ENCODE measurements around the gene UBE2I. TPM values are rescaled to one million over a fixed set of nuclear protein-coding genes. Genes with fewer than 3 reads are reported as not detected.
"Not testable (repeated sequence)": the region's sequence is repeated elsewhere in the genome, so short reads cannot be mapped to it uniquely, and the experiment has no call there.

The UBE2I gene
- total and polyA plus RNA-seq, 4 donors: 19.4 to 23.9 (median 22.5) TPM

DNA sequence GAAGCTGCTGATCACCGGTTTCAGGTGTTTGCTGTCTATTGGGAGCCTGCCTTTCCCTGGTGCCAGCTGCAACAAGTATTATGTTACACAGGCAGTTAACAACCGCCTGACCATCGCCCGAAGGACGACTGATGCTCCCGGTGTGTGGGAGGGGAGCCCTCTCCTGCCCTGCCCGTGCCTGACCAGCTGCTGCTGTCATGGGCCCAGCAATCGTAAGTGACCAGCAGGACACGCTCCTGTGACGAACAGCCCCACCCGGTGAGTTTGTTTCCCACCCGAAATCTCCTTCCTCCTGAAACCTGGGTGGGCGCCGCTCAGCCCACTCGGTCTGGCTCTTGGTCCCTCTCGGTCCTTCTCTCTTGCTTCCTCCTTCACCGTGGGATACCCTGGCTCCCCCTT is 17.9 kb upstream of the UBE2I start:
- Histone ChIP-seq H3K4me3 (ENCODE audit: low read depth in 1 of 3, low read length in 3 of 3) (no peak overlapping the region), H3K9me3 (ENCODE audit: control insufficient read depth in 4 of 4, low read length in 3 of 4) (no peaks in the 10 kb centered on the region), H3K36me3 (ENCODE audit: control insufficient read depth in 4 of 4, insufficient read depth in 3 of 4, low read depth in 1 of 4, low read length in 3 of 4) (no peaks in the 10 kb centered on the region), H3K9ac (ENCODE audit: low read depth in 1 of 2, low read length in 2 of 2) (no peak overlapping the region), H3K27ac (ENCODE audit: low read depth in 1 of 2, low read length in 2 of 2) (peak overlapping the region; percentile 61 to 64), H3K4me1 (ENCODE audit: control insufficient read depth in 4 of 4, insufficient read depth in 4 of 4, low read length in 3 of 4) (peaks cover 9 to 25% (median 15%) of the 10 kb centered on the region in 4 donors), H3K27me3 (ENCODE audit: control insufficient read depth in 4 of 4, insufficient read depth in 4 of 4, low read length in 3 of 4) (no peaks in the 10 kb centered on the region)
- no peak for DNase-seq (ENCODE audit: low spot score)
- TF ChIP-seq, protein P1, sequence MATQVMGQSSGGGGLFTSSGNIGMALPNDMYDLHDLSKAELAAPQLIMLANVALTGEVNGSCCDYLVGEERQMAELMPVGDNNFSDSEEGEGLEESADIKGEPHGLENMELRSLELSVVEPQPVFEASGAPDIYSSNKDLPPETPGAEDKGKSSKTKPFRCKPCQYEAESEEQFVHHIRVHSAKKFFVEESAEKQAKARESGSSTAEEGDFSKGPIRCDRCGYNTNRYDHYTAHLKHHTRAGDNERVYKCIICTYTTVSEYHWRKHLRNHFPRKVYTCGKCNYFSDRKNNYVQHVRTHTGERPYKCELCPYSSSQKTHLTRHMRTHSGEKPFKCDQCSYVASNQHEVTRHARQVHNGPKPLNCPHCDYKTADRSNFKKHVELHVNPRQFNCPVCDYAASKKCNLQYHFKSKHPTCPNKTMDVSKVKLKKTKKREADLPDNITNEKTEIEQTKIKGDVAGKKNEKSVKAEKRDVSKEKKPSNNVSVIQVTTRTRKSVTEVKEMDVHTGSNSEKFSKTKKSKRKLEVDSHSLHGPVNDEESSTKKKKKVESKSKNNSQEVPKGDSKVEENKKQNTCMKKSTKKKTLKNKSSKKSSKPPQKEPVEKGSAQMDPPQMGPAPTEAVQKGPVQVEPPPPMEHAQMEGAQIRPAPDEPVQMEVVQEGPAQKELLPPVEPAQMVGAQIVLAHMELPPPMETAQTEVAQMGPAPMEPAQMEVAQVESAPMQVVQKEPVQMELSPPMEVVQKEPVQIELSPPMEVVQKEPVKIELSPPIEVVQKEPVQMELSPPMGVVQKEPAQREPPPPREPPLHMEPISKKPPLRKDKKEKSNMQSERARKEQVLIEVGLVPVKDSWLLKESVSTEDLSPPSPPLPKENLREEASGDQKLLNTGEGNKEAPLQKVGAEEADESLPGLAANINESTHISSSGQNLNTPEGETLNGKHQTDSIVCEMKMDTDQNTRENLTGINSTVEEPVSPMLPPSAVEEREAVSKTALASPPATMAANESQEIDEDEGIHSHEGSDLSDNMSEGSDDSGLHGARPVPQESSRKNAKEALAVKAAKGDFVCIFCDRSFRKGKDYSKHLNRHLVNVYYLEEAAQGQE (IDR thresholded peaks at IDR 0.05): no peak
- peak in 1 of 2 donors; percentile 22 for TF ChIP-seq RXRA (IDR thresholded peaks at IDR 0.05)
- WGBS: 46% methylated on average over 17 of the region's 17 CpGs

- H3K4me3 ChIP-seq (ENCODE audit: low read depth in 1 of 3, low read length in 3 of 3); H3K36me3 ChIP-seq (ENCODE audit: control insufficient read depth in 4 of 4, insufficient read depth in 3 of 4, low read depth in 1 of 4, low read length in 3 of 4); H3K9ac ChIP-seq (ENCODE audit: low read depth in 1 of 2, low read length in 2 of 2); DNase-seq (ENCODE audit: low spot score); H3K9me3 ChIP-seq (ENCODE audit: control insufficient read depth in 4 of 4, low read length in 3 of 4); H3K27me3 ChIP-seq (ENCODE audit: control insufficient read depth in 4 of 4, insufficient read depth in 4 of 4, low read length in 3 of 4): not testable (repeated sequence)
- Histone ChIP-seq H3K27ac (ENCODE audit: low read depth in 1 of 2, low read length in 2 of 2) (peak overlapping the region in 1 of 2 donors; percentile 61), H3K4me1 (ENCODE audit: control insufficient read depth in 4 of 4, insufficient read depth in 4 of 4, low read length in 3 of 4) (peaks cover 9 to 30% (median 16%) of the 10 kb centered on the region in 4 donors)
- 84% methylated on average over 6 of the region's 6 CpGs for WGBS
Measured at GRCh38 chr16:1292208-1292607, 17.2 kb upstream of the UBE2I start.

DNA sequence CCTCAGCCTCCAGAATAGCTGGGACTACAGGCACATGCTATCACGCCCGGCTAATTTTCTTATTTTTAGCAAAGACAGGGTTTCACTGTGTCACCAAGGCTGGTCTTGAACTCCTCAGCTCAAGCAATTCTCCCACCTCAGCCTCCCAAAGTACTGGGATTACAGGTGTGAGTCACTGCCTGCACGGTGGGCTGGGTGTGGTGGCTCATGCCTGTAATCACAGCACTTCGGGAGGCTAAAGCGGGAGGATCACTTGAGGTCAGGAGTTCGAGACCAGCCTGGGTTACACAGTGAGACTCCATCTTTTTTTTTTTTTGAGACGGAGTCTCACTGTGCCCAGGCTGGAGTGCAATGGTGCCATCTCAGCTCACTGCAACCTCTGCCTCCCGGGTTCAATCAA is 16.6 kb upstream of the UBE2I start:
- H3K4me3 ChIP-seq (ENCODE audit: low read depth in 1 of 3, low read length in 3 of 3); DNase-seq (ENCODE audit: low spot score); H3K36me3 ChIP-seq (ENCODE audit: control insufficient read depth in 4 of 4, insufficient read depth in 3 of 4, low read depth in 1 of 4, low read length in 3 of 4); H3K9ac ChIP-seq (ENCODE audit: low read depth in 1 of 2, low read length in 2 of 2); H3K27me3 ChIP-seq (ENCODE audit: control insufficient read depth in 4 of 4, insufficient read depth in 4 of 4, low read length in 3 of 4); H3K9me3 ChIP-seq (ENCODE audit: control insufficient read depth in 4 of 4, low read length in 3 of 4); H3K27ac ChIP-seq (ENCODE audit: low read depth in 1 of 2, low read length in 2 of 2): not testable (repeated sequence)
- peaks cover 9 to 33% (median 18%) of the 10 kb centered on the region in 4 donors for H3K4me1 ChIP-seq (ENCODE audit: control insufficient read depth in 4 of 4, insufficient read depth in 4 of 4, low read length in 3 of 4)
- 90% methylated on average over 8 of the region's 8 CpGs for WGBS

DNA sequence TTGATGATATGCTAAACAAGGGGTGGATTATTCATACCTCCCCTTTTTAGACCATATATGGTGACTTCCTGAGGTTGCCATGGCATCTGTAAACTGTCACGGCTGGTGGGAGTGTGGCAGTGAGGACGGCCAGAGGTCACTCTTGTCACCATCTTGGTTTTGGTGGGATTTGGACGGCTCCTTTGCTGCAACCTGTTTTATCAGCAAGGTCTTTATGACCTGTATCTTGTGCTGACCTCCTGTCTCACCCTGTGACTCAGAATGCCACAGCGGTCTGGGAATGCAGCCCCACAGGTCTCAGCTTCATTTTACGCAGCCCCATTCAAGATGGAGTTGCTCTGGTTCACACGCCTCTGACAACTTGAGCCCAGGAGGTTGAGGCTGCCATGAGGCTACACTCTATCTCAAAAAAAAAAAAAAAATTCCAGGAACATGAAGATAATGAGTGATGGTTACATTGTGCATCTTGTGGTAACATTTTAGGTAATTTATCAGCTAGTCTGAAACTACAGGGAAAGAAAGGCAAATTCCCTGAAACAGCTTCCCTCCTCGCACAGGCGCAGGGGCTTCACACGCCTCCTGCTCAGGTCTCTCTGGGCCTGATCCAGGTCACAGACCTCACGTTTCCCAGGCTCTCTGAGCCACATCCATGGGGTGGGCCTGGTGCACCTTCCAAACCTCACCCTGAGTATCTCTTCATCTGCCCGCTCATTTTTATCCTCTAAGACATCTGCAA is 15.3 kb upstream of the UBE2I start:
- no peaks in the 10 kb centered on the region for H3K27me3 ChIP-seq (ENCODE audit: control insufficient read depth in 4 of 4, insufficient read depth in 4 of 4, low read length in 3 of 4)
- no peak for TF ChIP-seq HNF4A (conservative IDR thresholded peaks at IDR 0.05)
- no peak for TF ChIP-seq YY1 (IDR thresholded peaks at IDR 0.05)
- no peak for TF ChIP-seq ATF3 (IDR thresholded peaks at IDR 0.05)
- no peak for TF ChIP-seq NR2F2 (IDR thresholded peaks at IDR 0.05)
- TF ChIP-seq, protein P1 (IDR thresholded peaks at IDR 0.05): no peak
- TF ChIP-seq CTCF (IDR thresholded peaks at IDR 0.05; ENCODE audit: low read depth, low read length, missing input control): no peak
- TF ChIP-seq SP1 (IDR thresholded peaks at IDR 0.05): no peak
- TF ChIP-seq JUND (IDR thresholded peaks at IDR 0.05): no peak
- no peak for TF ChIP-seq EGR1 (IDR thresholded peaks at IDR 0.05; ENCODE audit: low read depth in 2 of 2)
- no peak for TF ChIP-seq HNF4G (IDR thresholded peaks at IDR 0.05)
- no peak for TF ChIP-seq GABPA (IDR thresholded peaks at IDR 0.05 in 1 of 2, conservative IDR thresholded peaks at IDR 0.05 in 1 of 2)
- no peak for TF ChIP-seq MAX (IDR thresholded peaks at IDR 0.05)

More for the DNA sequence above, 15.3 kb upstream of the UBE2I start:
- H3K9ac ChIP-seq (ENCODE audit: low read depth in 1 of 2, low read length in 2 of 2): no peak overlapping the region
- no peaks in the 10 kb centered on the region for H3K9me3 ChIP-seq (ENCODE audit: control insufficient read depth in 4 of 4, low read length in 3 of 4)
- H3K4me1 ChIP-seq (ENCODE audit: control insufficient read depth in 4 of 4, insufficient read depth in 4 of 4, low read length in 3 of 4): peaks cover 9 to 36% (median 24%) of the 10 kb centered on the region in 4 donors
- no peak overlapping the region for H3K27ac ChIP-seq (ENCODE audit: low read depth in 1 of 2, low read length in 2 of 2)
- H3K4me3 ChIP-seq (ENCODE audit: low read depth in 1 of 3, low read length in 3 of 3): no peak overlapping the region
- DNase-seq (ENCODE audit: low spot score): no peak
- no peaks in the 10 kb centered on the region for H3K36me3 ChIP-seq (ENCODE audit: control insufficient read depth in 4 of 4, insufficient read depth in 3 of 4, low read depth in 1 of 4, low read length in 3 of 4)
- 86% methylated on average over 11 of the region's 11 CpGs for WGBS
